NCI-H748 (cell line): ENCODE measurements around the gene TRAPPC2L.

Experiments
- DNase-seq: peaks from one replicate; lab custom pipeline; 2025; ENCODE audit not compliant: unreplicated experiment; lab: John Stamatoyannopoulos, UW

Gene TRAPPC2L

DNA sequence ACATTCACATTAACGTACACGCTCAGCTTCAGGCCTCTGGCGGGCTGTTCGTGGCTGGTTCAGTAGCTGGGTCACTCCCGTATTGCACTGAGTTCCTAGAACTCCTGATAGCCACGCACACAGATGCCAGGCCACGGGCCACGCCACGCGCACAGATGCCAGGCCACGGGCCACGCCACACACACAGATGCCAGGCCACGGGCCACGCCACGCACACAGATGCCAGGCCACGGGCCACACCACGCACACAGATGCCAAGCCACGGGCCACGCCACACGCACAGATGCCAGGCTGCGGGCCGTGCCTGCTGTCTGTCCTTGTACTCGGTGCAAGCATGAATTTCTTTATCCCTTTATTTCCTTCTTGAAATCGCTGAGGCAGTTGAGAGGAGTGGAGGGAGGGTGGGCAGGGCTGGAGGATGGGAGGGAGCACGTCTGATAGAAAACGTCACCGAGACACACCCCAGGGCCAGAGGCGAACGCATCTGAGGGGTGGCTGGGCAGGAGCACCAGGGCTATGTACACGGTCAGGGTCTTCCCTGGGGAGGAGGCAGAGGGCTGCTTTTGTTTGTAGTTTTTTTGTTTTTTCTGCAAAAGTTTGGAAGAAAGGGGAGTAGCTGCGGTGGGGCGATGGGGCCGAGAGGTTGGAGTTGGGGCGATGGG, 18.1 kb downstream of the TRAPPC2L start:
- DNase-seq = no peak

DNA sequence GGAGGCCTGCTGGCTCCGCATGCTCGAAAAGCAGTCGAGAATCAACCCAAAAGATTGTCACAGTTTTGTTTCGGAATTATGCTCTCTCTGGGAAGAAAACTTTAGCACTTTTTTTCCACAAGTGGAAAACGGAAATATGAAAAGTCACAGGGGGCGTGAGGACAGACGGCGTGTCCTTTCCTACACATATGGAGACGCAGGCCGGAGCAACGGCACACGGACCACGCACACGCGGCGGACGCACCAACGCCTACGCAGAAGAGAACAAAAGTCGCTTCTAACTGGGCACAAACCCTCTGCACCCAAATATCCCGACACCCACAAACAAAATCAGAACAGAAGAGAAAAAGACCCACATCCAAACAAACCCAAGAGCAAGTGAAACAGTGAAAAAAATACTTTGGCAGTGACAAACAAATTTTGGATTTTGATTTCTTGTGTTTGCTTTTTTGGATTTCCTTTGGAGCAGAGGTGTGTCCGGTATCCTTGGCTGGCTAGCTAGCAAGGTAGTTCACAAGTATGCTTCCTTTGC, 18.8 kb downstream of the TRAPPC2L start:
- no peak for DNase-seq

DNA sequence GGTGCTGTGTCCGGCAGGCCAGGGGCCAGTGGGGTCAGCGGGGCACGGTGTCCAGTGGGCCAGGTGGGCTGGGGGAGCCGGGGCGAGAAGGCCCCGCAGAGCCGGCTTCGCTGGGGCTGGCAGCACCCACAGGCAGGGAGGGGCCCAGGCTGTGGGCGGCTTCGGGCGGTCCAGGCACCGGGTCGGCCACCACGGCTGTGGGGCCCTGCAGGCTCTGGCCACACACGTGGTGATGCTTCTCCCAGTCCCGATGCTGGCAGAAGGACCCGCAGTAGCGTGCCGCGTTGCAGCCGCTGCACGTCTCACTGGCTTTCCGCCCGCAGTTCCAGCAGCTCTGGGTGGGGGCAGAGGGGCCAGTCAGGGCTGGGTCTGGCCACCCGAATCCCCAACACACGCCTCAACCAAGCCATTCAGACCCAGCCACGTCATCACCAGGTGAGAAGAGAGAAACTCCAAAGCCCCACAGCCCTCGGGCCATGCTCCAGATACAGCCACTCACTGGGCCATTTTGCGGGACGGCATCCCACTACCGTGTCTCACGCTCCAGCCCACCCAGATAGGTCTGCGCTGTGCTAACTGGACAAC, 20.1 kb downstream of the TRAPPC2L start:
- DNase-seq = no peak

DNA sequence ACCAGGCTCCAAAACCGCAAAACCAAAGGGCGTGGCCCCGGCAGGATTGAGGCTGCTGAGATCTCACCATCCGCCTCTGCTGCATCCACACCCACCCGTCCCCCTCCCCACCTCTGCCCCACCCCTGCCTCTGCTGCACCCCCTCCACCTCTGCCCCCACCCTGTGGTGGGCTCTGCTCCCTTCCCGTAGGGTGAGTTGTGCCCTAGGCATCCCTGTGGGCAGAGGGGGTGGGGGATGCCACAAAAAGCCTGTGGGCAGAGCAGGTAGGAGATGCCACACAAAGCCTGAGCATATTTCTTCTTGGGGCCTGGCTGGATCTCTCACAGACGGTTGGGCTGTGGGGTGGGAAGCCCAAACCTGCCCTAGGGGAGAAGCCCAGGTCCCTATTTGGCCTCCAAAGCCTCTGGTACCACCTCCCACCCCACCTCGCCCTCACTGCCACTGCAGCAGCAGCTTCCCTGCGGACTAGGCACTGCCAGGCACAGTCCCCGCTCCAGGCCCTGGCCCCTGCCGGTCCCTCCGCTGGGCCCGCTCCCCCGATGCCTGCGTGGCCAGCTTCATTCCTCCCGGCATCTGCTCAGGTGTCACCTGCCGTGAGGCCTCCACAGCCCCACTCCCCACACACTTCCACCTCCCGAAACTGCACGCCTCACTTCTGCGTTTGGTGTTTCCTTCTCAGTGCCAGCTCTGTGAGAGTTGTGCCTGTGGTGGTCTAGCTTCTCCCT, 20.8 kb downstream of the TRAPPC2L start:
- no peak for DNase-seq

DNA sequence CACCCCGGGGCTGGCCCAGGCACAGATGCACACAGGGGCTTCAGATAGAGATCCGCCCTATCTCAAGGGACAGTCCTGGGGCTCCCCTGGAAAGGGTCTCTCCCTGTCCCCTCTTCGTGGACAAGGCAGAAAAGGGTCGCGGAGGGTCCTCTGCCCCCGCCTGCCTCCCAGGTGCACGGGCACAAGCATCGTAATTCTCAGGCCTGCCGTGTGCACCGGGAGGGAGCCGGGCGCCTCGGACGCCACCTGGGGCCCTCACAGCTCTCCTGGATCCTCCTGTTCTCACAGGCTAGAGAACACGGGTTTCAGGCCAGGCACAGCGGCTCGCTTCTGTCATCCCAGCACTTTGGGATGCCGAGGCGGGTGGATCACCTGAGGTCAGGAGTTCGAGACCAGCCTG, 21.4 kb downstream of the TRAPPC2L start:
- DNase-seq = no peak

DNA sequence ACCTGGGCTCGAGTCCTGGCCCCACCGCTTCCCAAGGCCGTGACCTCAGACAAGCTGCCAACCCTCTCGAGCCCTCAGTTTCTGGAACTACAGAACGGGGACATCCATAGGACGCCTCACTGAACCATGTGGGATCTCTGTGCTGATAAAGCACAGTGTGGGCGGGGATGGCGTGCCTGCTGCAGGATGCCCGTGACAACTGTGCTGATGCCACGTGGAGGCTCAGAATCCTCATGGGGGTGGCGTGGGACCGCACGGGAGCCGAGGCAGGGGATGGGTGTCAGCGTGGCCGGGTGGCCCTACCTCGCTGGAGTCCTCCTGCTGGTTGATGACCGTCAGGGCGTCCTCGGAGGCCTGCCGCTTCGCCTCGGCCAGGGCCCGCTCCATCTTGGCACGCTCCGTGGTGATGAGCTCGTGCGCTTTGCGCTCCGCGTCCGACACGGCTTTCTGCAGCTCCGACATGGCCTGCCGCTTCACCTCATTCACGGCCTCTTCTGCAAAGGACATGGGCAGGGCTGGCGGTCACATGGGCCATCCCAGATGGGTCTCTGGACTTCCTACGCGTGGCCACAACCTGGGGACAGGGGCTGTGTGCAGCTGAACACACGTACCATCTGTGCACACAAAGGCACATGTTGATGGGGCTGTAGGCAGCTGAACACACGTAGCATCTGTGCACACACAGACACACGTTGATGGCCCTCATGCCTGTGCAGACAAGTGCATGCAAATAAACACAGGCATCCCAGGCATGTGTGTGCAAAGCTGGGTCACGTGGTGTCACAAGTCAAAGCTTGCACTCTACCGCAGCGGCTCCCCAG, 22.2 kb downstream of the TRAPPC2L start:
- no peak for DNase-seq

DNA sequence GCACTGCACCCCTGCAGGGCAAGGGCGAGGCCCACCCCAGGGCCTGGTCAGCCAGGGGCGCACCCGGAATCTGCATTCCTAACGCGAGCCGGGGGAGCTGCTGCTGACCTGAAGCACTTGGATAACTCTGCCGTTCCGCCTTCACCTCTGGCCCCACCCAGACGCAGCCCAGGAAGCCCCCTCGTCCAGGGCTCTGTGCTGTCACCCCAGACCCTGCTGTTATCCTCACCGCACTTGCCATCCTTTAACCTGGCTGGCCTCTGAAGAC, 22.8 kb downstream of the TRAPPC2L start:
- no peak for DNase-seq

DNA sequence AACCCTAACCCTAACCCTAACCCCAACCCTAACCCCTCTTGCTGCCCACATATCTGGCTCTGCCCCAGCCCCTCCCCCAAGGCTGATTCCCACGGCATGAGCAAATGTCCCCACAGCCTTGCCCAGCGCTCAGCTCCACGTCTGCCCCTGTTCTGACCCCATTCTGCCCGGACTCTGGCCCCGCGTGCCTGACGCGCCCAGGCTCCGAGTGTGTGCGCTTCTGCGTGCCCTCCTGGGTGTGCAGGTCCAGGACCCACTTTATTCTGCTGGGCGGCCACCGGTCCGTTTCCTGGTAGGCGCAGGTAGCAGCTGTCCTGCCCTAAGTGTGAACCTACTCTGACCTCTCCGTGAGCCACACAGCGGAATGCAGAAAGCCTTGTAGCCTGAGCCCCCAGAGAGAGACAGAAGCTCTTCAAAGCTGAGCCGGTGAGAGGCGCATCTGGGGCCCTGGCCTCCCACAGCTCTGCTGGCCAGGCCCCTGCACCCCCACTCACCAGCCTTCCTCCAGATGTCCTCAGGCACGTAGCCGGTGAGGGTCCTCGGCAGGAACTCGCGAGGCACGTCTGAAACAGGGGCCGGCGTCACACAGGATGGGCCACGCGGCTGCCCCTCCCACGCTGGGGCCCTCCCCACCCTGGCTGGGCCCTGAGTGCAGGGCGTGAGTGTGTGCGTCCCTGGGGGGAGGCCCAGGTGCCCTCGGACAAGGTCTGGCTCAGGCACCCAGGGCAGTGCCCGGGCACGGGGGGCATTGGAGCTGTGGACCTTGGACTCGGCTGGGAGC, 23.5 kb downstream of the TRAPPC2L start:
- DNase-seq = no peak

DNA sequence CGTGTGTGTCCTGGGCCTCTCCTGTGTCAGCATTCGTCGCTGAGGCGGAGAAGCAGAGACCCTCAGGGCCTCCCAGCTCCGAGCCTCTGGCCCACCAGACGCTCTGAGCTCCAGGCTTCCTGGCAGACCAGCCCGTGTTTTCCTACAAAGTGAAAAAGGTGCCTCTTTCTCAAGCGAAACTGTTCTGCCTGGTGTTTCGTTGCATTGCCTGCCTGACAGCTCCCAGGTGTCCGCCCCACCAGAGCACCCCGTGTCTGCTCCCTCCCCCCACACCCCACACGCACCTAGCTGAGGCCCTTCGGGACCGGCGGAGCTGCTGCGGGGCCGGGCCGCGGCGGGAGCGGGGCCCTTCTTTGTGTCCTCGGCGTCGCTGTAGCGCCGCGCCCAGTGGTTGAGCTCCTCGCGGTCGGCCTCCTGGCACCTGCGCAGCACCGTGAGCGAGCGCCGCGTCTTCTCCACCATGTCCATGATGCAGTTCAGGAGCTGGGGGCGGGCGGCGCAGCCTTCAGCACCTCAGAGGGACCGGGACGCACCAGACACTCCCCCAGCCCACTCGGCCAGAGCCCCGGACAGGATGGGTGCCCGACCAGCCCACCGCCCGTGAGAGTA, 24.2 kb downstream of the TRAPPC2L start:
- no peak for DNase-seq

DNA sequence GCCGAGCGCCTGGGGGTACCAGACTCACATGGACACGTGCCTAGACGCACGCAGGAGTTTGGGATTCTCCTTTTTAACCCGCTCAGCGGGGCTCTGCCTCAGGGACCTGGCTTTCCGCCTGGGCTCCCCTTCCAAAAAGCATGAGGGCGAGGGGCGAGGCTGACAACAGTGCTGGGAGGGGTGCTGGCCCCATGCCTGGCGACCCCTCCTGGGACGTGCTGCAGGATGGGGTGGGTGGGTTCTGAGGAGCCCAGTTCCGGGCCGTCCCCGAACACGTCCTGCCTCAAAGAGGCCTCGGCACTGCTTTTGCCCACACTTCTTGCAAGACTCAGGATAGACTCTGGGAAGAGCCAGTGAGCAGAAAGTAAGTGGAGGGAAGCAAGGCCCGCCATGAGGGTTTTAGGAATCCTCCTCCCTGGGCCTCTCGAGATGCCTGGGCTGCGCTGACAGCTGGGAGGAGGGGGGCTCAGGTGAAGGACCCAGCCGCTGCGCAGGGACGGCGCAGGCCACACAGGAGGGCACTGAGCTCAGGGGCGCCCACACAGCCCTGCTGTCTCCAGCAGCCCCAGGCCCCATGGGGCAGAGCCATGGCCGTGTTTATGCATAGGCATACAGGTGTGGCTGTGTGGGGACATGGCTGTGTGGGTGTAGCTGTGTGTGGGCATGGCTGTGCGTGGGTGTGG, 24.9 kb downstream of the TRAPPC2L start:
- DNase-seq = no peak

DNA sequence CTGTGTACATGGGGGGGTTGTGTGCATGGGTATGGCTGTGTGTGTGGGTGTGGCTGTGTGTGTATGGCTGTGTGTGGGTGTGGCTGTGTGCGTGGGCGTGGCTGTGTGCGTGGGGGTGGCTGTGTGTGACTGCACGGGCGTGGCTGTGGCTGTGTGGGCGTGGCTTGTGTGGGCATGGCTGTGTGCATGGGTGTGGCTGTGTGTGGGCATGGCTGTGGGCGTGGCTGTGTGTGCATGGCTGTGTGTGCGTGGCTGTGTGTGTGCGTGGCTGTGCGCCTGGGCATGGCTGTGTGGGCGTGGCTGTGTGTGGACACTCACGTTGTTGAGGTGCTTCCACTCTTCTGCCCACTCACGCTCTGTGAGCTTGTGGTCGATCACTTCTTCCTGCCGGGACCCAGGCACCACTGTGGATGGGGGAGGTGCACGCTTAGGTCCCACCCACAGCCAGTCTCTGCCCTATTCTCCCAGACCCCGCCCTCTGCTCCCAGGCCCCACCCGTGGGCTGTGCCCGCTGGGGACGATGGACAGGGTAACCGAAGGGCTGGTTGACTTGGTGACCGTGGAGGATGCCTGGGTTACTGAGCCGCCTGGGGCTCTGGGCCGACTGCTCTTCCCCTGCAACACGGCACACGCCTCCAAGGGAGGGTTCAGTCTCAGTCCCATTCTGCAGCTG, 25.6 kb downstream of the TRAPPC2L start:
- DNase-seq = no peak

DNA sequence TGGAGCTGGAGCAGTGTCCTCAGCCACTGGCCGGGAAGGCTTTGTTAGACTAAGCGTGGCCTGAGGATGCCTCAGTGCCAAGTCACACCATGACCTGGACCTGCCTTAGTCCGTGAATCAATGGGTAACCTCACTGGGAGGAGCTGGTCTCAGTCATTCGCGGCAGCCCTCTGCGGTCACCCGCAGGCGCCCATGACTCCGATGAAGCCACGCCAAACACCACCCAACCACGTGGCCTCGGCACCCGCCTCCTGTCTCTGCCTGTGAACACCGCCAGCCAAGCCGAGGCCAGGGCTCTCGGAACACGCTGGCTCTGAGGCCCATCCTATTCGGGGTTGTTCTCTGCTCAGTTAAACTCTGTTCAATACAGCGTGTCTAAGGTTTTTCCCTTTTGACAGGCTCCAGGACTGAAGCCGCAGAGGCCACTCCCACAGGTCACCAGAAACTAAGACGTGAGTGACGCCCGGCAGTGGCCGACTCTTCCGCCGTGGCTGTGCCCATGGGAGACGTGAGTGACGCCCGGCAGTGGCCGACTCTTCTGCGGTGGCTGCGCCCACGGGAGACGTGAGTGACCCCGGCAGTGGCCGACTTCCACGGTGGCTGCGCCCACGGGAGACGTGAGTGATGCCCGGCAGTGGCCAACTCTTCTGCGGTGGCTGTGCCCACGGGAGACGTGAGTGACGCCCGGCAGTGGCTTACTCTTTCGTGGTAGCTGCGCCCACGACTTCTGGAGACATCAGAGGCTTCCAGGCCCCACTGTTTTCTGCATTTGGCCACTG, 26.4 kb downstream of the TRAPPC2L start:
- DNase-seq = no peak

DNA sequence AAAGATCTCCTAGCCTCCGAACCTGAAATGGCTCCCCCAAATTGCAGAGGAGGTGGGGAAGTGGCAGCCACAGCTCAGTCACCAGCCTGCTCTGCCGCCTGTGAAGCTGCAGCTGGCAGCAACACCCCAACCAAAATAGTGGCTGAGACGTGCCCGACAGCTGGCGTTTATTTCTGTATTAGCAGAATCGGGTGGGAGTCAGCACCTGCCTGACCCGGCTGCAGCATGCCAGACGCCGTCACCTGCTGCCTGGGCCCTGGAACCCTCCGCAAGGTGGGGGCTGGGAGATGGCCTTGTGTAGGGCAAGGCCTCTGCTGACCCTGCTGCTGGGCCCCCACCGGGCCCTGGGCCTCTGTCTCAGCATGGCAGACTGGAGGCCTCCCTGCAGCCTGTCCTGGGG, 27.0 kb downstream of the TRAPPC2L start:
- DNase-seq = no peak

DNA sequence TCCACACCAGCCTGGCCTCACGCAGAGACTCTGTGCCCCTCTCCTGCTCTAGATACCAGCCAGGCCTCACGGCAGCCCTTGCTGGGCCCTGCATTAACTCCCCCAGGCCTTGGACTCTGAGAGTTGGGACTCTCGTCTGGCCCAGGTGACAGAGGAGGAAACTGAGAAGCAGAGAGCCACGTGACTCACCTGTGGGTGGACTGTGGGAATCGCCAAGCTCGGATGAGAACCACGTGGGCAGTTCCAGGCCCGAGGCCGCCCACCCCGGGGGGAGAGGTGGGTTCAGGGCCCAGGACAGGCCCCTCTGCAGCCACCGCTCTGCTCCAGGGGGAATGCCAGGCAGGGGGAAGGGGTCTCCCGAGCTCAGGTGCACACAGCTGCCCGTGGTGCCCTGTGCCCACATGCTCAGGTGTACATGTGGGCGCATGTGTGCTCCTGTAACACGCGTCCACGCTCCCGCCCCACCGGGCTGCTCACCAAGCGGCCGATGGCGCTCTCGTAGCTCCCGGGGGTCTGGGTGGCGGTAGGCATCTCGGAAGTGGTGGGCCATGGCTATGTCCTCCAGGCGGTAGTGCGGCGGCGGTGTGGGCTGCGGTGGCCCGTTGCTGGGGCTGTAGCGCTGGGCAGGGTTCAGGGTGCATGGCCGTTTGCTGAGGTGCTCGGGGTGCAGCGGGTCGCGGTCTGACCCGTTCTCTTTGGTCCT, 27.8 kb downstream of the TRAPPC2L start:
- no peak for DNase-seq

DNA sequence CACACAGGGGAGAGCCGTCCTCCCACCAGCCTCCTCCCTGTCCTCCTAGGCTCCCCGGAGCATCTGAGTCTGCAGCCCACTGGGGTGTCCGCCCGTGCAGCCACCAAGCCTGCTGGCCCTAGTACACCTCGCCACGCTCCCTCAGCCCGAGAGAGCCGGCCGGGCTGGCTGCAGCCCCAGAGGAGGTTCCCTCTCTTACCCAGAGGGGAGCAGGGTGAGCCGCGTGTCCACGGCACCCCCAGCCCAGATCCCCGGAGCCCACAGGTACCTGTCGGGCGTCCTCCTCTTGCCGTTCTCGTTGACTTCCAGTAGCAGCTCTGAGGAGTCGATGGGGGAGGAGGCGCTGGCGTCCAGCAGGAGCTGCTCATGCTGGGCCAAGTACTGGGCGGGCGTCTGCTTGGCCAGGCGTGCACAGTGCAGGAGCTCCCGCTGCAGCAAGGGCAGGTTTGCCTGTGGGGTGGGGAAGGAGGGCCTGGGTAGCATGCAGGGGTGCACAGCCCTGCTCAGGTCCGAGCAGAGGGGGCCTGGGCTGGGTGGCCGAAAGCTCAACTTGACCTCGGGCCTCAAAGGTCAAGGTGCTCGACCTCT, 28.9 kb downstream of the TRAPPC2L start:
- no peak for DNase-seq

DNA sequence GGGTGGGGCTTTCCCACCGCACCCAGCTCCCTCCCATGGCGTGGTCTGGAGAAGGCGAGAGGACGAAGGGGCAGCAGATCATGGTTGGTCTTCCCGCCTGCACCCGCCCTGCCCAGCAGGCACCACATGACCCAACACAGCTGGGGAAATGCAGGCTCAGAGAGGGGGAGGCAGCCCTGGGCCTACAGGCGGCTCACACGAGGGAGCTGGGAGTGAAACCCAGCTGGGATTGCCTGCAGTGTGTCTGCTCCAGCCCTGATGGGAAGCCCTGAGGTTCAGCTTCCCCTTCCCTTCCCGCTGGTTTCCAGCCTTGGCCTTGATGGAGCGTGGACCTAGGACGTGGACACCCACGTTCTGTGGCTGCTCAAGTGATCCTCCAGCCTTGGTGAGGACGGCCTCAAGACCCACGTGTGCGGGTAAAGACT, 29.5 kb downstream of the TRAPPC2L start:
- DNase-seq = no peak

DNA sequence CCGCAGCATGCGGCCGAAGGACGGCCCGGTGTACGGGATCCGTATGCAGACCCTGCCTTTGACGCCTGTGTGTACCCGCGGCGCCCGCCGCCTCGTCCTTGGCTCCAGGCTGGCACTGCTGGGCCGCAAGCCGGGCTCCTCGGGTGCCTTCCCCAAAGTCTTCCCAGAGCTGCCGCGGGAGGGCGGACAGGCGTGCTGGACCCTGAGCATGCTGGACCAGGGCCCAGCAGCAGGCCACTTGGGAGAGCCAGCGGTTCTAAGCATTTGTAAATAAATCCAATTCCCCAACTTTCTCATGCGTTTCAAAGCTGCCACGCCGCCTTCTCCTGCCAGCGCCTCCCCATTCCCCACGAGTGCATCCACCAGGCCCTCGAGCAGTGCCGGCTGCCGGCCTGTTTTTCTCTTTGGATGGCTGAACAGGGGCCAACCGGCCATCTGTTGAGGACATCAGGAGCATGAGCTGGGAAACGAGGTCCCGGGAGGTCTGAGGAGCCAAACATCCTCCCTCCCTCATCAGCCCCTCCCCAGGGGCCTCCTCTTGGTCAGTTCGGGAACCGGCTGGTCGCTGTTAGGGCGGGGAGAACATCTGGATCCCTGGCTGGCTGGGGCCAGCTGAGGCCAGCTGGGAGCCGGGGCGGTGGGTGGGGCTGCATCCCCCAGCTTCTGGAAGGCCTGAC, 30.1 kb downstream of the TRAPPC2L start:
- no peak for DNase-seq
